ENCODE results near the gene GABPA.
"Not testable (repeated sequence)": the region's sequence is repeated elsewhere in the genome, so short reads cannot be mapped to it uniquely, and the experiment has no call there.

GABPA gene
- total RNA-seq, result 67.1 to 76.7 reads per million in 2 donors

DNA sequence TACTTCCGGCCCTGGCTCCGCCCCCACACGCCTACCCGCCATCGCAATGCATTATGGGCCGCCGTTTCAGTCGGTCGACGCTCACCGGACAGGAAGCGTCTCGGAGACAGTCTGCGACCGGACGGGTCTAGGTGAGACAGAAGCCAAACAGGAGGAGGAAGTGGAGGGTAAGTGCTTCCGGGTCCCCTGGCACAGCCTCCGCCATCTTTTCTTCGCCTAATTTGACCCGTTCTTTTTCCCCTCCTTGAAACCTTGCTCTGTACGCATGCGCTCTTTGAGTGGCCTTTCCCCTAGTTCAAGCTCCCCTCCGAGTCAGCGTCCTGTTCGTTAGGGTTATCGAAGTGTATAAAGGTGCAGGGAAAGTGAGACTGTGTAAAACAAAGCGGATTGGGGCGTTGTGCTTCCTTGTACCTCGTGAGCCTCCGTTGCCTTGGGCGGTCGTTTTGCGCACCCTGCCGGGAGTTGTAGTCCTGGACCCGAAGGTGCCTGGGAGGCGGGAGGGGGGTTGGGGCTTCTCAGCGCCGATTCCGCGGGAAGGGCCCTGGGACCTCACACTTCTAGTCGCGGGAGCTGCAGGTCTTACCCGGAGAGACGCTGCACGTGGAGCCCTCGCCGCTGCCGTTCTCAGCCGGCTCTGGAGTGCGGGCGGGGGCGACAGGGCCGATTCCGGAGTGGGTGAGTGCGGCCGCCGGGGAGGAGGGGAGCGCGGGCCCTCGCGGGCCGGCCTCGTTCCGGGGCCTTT lies at the start of gene GABPA, which contains the start of gene ATP5PF:
Gene GABPA (plus strand): TSS at position 69 of the 742 bp plus-strand sequence. CDS start 6,627 bp downstream, outside the sequence.
Gene ATP5PF (minus strand): TSS at position 1 of the 742 bp plus-strand sequence. CDS start 5,110 bp downstream, outside the sequence.
- peak; percentile 90 for DNase-seq

DNA sequence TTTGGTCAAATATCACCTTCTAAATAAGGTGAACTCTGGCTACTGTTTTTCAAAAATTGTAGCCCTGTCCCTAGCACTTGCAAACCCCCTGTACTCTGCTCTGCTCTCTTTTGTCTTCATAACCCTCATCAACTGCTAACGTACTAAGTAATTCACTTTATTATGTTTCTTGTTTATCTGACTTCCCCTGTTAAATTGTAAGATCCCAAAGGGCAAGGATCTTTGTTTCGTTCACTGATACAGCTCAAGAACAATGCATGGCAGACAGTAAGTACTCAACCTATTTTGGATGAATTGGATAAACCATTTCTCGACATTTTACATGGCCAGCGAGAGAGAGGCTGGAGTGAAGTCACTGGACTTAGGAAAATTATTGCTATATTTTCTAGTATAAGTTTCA lies 47.0 kb upstream of the GABPA start:
- DNase-seq, result no peak

DNA sequence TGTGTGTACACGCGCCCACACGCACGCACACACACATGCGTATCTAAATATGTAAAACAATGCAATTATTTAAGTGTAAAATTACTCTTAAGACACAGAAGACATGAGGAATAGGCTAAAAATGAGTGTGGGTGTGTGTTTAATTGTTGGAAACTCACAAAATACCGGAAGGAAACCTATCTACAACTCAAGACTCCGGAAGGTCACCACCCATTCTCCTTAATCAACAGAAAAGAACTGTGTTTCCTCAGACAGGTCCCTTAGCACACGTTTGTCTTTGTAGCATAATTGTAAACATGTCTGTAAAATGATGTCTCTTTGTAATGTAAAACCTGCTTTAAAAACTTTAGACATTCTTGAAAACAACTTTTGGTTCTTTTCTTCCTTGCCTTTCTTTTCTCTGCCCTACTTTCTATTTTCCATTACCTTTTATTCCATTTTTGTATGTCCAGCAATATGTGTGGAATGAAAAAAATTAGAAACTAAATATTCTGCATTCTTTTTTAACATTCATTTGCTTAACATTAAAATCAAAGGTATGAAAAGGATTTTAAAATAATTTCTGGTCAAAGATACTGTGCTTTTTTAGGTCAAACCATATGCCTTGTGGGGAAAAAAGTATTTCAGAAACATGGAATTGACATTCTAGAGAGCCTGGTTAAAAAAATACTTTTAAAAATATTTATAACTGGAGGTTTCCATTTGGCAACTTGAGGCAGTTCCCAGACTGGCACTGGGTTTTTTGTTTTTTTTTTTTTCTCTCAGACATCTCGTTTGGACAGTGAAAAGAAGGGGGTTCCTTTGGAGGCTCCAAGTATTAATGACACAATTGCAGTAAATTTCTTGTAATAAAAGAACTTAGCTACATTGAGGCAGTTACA lies 46.3 kb upstream of the GABPA start:
- DNase-seq, result no peak

GRCh38 chr21:25689226-25689625 lies 45.5 kb upstream of the GABPA start:
- DNase-seq, result no peak

- DNase-seq, result no peak
Observed at GRCh38 chr21:25691976-25692375, 42.8 kb upstream of the GABPA start.

DNA sequence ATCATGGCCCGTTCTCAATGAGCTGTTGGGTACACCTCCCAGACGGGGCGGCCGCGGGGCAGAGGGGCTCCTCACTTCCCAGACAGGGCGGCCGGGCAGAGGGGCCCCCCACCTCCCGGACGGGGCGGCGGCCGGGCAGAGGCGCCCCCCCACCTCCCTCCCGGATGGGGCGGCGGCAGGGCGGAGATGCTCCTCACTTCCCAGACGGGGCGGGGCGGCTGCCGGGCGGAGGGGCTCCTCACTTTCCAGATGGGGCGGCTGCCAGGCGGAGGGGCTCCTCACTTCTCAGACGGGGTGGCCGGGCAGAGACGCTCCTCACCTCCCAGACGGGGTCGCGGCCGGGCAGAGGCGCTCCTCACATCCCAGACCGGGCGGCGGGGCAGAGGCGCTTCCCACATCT lies 39.3 kb upstream of the GABPA start:
- not testable (repeated sequence) for DNase-seq

- no peak for DNase-seq
Observed at GRCh38 chr21:25700741-25701140, 34.0 kb upstream of the GABPA start.

DNA sequence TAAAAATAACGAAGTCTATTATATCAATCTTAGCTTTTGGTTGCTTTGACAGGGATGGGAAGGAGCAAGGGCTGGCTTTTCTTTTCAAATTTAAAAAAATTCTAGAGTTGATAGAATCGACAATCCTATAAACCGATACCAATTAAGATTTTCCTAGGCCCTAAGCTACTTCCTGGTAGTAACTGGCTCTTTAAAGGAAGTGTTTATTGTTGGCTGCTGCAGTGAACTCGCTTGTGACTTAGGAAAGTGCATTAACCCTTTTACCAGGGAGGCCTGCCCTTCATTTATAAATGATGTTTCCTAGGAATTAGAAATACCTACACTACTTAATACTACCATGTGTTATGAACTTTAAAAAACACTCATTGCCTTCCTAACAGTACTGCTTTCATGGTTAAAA lies 33.2 kb upstream of the GABPA start:
- no peak for DNase-seq

DNA sequence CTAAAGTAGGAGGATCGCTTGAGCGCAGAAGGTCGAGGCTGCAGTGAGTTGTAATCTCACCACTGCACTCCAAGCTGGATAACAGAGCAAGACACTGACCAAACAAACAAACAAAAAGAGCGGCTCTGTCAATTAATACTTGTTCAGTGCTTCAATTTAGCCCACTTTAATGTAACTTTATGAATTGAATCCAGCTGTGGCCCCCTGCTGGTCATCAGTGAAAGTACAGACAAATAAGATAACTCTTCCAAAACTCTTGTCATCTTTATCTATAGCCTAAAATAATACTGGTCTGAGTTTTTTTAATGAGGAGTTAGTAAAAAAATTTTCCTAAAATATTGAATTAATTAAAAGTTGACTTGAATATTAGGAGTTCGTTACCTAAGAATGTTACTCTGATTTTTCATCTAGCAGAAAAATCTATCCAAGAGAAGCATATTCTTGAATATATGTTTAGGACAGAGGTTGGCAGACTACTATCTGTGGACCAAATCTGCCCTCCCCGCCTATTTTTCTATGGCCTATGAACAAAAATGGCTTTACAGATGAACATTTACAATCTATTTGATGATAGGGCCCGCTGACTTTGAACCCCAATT lies 26.2 kb upstream of the GABPA start:
- DNase-seq, result no peak

- DNase-seq, result no peak
Observed at GRCh38 chr21:25709684-25710265, 25.0 kb upstream of the GABPA start.

- DNase-seq, result no peak
Observed at GRCh38 chr21:25710550-25710949, 24.2 kb upstream of the GABPA start.

GRCh38 chr21:25714066-25714465 lies 20.7 kb upstream of the GABPA start:
- not testable (repeated sequence) for DNase-seq

DNA sequence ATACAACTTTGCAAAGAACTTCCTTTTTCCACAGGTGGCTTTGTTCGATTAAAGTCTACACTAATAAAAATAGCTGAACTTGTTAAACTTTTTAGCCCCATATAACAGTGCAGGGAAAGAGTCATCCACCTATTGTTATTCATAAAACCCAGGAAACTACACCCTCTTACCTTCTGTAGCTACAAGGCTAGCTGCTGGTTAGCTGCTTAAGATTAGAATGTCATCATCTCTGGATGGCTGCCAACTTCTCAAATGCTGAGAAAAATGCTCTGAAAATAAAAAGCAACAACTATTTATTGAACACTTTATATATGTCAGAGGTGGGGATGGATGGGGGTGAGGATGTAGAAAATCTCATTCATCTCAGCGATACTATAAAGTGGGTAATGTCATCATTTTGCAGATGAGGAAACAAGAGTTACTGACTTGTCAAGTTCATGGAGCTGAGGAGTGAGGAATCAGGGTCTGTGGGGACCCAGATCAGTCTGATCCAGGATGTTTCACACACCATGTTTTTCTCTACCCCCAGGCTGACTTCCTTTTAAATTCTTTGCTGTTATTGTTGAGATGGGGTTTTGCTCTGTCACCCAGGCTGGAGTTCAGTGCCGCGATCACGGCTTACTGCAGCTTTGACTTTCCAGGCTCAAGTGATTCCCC lies 17.2 kb upstream of the GABPA start:
- DNase-seq, result no peak

DNA sequence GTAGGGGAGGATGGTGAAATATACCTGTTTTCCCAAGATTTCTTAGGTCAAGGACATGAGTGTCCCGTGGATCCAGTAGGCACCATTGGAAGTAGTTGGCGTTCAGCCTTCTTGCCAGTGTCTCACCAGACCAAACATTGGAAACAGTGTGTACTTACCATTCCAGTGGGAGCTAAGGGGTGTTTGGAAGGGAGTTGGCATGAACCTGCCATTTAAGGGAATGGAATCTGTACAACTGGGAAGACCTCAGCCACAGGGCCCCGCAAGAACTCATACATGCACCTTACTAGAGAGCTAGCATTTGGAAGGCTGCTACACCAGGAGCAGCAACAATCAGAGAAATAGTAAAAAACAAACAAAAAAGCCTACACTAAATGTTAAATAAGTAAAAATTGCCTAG lies 12.8 kb upstream of the GABPA start:
- no peak for DNase-seq

DNA sequence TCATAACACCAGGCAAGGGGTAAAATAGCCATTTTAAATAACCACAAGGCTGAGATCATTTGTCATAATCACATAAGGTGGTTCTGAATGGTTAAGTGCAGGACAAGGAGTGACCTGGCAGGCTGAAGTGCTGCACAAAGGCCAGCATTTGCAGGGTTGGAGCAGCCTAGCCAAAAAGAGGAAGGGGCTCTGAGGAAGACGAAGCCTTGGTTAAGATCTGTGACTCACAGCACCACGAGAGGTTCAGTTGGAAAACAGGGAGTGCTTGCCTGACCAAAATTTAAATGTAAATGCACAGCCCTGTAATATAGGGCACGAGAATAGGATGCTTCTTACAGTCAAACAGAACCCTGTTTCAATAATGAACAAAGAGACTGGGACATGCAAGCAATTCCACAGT lies 12.1 kb upstream of the GABPA start:
- DNase-seq, result no peak

DNA sequence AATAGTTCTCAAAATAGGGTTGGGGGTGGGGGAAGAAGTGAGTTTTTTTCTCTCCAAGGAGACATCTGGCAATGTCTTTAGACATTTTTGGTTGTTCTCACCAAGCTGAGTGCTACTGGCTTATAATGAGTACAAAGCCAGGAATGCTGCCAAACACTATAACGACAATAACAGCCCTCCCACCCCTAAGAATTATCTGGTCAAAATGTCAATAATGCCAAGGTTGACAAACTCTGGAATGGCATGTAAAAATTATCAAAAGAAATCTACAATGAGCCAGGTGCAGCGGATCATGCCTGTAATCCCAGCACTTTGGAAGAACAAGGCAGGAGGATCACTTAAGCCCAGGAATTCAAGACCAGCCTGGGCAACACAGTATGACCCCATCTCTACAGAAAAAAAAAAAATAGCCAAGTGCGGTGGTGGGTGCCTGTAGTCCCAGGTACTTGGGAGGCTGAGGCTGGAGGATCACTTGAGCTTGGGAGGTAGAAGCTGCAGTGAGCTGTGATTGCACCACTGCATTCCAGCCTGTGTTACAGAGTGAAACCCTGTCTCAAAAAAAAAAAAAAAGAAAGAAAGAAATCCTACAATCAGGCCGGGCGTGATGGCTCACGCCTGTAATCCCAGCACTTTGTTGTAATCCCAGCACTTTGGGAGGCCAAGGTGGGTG lies 2.5 kb upstream of the GABPA start:
- no peak for DNase-seq

GRCh38 chr21:25733859-25734653 lies 716 bp upstream of the GABPA start:
- DNase-seq, result no peak

DNA sequence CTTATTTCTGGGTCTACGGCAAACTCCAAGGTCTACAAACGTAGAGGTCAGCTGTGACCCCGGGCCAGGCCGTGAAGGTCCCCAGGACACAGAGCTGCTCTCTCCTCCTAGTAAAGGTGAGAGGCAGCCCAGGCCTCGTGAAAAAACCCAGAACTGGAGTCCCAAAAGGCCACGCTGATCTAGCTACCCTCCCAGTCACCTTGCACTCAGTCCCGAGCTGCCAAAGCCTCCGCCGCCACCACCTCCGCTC lies 193 bp upstream of the GABPA start:
- DNase-seq, result no peak

DNA sequence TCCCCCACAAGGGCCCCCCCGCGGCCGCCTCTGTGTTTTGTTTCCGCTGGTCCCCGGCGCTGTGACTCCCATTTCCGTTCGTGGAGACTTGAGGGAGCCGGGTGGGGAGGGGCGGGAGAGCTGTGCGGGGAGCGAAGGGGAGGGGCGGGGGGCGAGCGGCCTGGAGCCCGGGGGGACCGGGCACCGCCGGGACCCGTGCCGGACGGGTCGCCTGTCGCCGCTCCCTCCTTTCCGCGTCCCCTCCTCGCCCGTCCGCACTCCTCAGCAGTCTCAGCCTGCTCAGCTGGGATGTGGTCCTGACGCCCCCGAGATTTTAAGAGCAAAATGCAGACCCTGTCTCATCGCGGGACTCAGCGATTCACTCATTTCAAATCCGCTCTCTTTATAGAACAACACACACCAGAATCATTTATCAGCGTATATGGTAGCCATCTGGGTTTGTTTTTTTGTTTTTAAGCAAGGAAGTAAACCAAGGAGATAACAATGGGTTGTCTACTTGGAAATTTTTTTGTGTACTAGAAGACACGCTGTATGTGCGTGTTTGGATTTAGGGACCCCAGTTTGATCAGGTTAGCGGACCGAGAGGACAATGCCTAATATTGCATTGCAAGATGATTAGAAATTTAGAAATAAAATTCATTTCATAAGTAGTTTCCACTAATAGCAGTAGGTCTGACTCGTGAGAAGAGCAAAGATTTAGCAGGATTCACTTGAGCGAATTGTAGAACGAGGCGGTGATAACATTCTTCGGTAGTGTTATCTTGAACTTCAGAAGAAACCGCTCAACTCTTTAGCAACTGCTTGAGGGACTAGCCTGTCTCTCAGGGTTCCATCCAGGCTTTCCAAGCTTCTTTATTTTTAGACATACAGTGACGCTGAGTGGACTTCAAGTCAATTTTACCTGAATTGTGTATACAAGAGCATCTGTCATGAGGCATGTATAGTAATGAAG lies 1.1 kb downstream of the GABPA start:
- no peak for DNase-seq

- no peak for DNase-seq
Observed at GRCh38 chr21:25737421-25737820, 2.6 kb downstream of the GABPA start.

Measured in activated gamma-delta T cell (primary cell).